ENCODE results near the gene MAP6D1.

GRCh38 chr3:183816681-183817510, 8.5 kb downstream of the MAP6D1 start:
- TF ChIP-seq CTCF (IDR thresholded peaks at IDR 0.05) (no peak), POLR2A (IDR thresholded peaks at IDR 0.05) (no peak), POLR2AphosphoS5 (IDR thresholded peaks at IDR 0.05) (no peak), EP300 (IDR thresholded peaks at IDR 0.05) (no peak)

Data from sigmoid colon (tissue), 4 donors.